ENCODE measurements around the gene LINGO4.

GRCh38 chr1:151763990-151764389 lies 41.2 kb downstream of the LINGO4 start:
- no peak for TF ChIP-seq ZNF70 (CRISPR knock-in tag; IDR thresholded peaks at IDR 0.05)
- TF ChIP-seq ZNF565 (CRISPR knock-in tag; conservative IDR thresholded peaks at IDR 0.05; ENCODE audit: low read depth): no peak
- TF ChIP-seq, protein P1, sequence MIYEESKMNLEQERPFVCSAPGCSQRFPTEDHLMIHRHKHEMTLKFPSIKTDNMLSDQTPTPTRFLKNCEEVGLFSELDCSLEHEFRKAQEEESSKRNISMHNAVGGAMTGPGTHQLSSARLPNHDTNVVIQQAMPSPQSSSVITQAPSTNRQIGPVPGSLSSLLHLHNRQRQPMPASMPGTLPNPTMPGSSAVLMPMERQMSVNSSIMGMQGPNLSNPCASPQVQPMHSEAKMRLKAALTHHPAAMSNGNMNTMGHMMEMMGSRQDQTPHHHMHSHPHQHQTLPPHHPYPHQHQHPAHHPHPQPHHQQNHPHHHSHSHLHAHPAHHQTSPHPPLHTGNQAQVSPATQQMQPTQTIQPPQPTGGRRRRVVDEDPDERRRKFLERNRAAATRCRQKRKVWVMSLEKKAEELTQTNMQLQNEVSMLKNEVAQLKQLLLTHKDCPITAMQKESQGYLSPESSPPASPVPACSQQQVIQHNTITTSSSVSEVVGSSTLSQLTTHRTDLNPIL (CRISPR knock-in tag; IDR thresholded peaks at IDR 0.05; ENCODE audit: low read depth): no peak
- TF ChIP-seq GLIS3 (CRISPR knock-in tag; IDR thresholded peaks at IDR 0.05): no peak
